Ovary (tissue), 3 donors: ENCODE measurements around the gene PPP6R1.

Experiments used
- CTCF ChIP-seq, 3 donors: fragments of 450-650 bp in 2 of 3; fragments of 200-600 bp in 1 of 3; IDR thresholded peaks; one replicate each; pipeline versions ENCODE4 v1.5.1 to v1.8.0; 2016 to 2022; ENCODE audit warnings: antibody characterized with exemption in 3 of 3, mild to moderate bottlenecking in 1 of 3
- POLR2A ChIP-seq: fragments of 450-650 bp; IDR thresholded peaks from one replicate; pipeline ENCODE4 v1.6.1; 2017; ENCODE audit warnings: antibody characterized with exemption, mild to moderate bottlenecking, moderate library complexity
- donor health status: DM: no; HTN: no; CAD: no.

DNA sequence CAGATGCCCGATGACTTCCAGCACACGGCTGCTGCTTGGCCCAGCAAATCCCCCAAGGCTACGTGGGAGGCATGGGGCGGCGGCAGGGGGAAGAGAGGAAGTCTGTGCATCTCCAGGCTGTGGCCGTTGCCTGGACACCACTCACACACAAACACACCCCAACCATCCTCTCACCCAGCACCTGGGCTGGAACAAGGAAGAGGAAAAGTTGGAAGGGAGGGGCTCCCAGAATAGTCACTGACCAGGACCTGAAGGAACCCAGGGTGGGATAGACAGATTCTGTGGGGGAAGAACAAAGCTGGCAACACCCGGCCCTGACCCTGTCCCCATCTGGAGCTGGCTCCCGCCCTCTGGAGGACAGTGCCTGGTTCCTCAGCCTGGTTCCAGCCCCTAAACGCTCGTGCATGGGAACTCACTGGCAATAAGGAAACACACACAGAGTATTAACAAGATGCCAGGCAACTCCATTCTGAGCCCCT lies 11.2 kb downstream of the PPP6R1 start:
- TF ChIP-seq POLR2A (no peak), CTCF (IDR thresholded peaks at IDR 0.05) (no peak)
